Fibroblast of the aortic adventitia (primary cell): ENCODE data around the gene FAM216A. TPM values are rescaled to one million over a fixed set of nuclear protein-coding genes. Genes with fewer than 3 reads are reported as not detected.

Experiments used
- DNase-seq: peaks from one replicate; pipeline ENCODE4 v3.0.0-alpha.2; 2010; ENCODE audit warnings: low read depth
- H3K4me3 ChIP-seq: 2 replicates; pipeline ENCODE4 v1.5.1; 2011; ENCODE audit warnings: low read depth, mild to moderate bottlenecking, control low read depth, low read length, moderate library complexity
- CTCF ChIP-seq: IDR thresholded peaks from 2 replicates; pipeline ENCODE4 v1.5.1; 2011; ENCODE audit warnings: mild to moderate bottlenecking, low read length, control low read depth, inconsistent platforms; ENCODE audit not compliant: insufficient read depth
- small RNA-seq: library from RNA; depleted of rRNA; stranded (forward); fragments of <200 nt; gene quantifications from one replicate; pipeline ENCODE3, GENCODE V24; 2012
- total RNA-seq: library from RNA; depleted of rRNA; stranded (reverse); fragments of >200 nt; gene quantifications from 2 replicates; pipeline ENCODE4 v1.2.3, GENCODE V29; 2012; ENCODE audit warnings: low replicate concordance

Gene FAM216A
- total RNA-seq, 1 donor: 17.4 TPM

- no peak for TF ChIP-seq CTCF
- no peak overlapping the region for H3K4me3 ChIP-seq
- no peak for DNase-seq
Observed at GRCh38 chr12:110532644-110533043, 64.0 kb downstream of the FAM216A start.

GRCh38 chr12:110533607-110534006, 65.0 kb downstream of the FAM216A start:
- no peak for DNase-seq
- H3K4me3 ChIP-seq: no peak overlapping the region
- no peak for TF ChIP-seq CTCF

GRCh38 chr12:110534811-110535210, 66.2 kb downstream of the FAM216A start:
- H3K4me3 ChIP-seq: no peak overlapping the region
- no peak for DNase-seq
- no peak for TF ChIP-seq CTCF

GRCh38 chr12:110536834-110537604, 68.4 kb downstream of the FAM216A start:
- no peak for DNase-seq
- no peak for TF ChIP-seq CTCF
- no peak overlapping the region for H3K4me3 ChIP-seq

- no peak overlapping the region for H3K4me3 ChIP-seq
- no peak for DNase-seq
- TF ChIP-seq CTCF: no peak
Observed at GRCh38 chr12:110537605-110538409, 69.2 kb downstream of the FAM216A start.

GRCh38 chr12:110538869-110539622, 70.4 kb downstream of the FAM216A start:
- no peak overlapping the region for H3K4me3 ChIP-seq
- DNase-seq: no peak
- no peak for TF ChIP-seq CTCF

Small RNAs within 50 kb of the gene (small RNA-seq; reads per million reads assigned to genes)
- not detected for gene RF00278

Other genes with a start within 250 kb of the FAM216A start
- gene ATP2A2, start 187.6 kb upstream of the FAM216A start, total RNA-seq: 99.7 and 139 TPM in 2 replicates
- gene ANAPC7, start 65.1 kb upstream of the FAM216A start, total RNA-seq: 25.8 and 41.0 TPM in 2 replicates
- gene ARPC3, start 18.5 kb upstream of the FAM216A start, total RNA-seq: 289 and 391 TPM in 2 replicates
- gene GPN3, start 588 bp upstream of the FAM216A start, total RNA-seq: 15.9 and 27.4 TPM in 2 replicates
- 83.2 and 88.9 TPM in 2 replicates for gene VPS29, start 33.3 kb downstream of the FAM216A start, total RNA-seq
- gene RAD9B, start 33.5 kb downstream of the FAM216A start, total RNA-seq: 2.3 and 5.5 TPM in 2 replicates
- gene PPTC7, start 114.5 kb downstream of the FAM216A start, total RNA-seq: 6.1 and 11.9 TPM in 2 replicates
- 46.3 and 80.4 TPM in 2 replicates for gene TCTN1, start 145.3 kb downstream of the FAM216A start, total RNA-seq
- gene HVCN1, start 220.3 kb downstream of the FAM216A start, total RNA-seq: 0.74 and 2.6 TPM in 2 replicates